HUDEP-2 (cell line): Measurements from ENCODE around the gene KRTAP1-3.
A peak's percentile ranks its signal among the peaks of the same experiment; 100 is the strongest.
"Not testable (repeated sequence)": the region's sequence is repeated elsewhere in the genome, so short reads cannot be mapped to it uniquely, and the experiment has no call there.

Experiments
- DNase-seq, 76 experiments: peaks; one replicate each; lab custom pipeline; 2025; ENCODE audit not compliant: unreplicated experiment in 76 of 76; lab: John Stamatoyannopoulos, UW

KRTAP1-3 gene

DNA sequence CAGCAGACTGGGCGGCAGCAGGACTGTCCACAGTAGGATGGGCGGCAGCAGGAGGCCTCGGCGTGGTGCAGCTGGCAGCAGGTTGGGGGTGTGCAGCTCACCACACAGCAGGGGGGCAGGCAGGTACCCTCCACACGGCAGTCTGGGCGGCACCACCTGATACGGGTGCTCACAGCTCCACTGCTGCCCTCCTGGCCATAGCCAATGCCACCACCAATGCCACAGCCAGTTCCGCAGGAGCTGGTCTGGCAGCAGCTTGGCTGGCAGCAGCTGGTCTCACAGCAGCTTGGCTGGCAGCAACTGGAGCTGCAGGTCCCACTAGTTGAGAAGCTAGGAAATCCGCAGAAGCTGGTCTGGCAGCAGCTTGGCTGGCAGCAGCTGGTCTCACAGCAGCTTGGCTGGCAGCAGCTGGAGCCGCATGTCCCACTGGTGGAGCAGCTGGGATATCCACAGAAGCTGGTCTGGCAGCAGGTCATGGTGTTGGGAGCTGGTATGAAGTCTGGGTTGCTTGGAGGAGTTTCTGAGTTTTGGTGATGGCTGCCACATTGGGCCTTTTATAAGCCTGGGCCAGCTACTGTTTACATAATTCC is at the start of gene KRTAP1-3:
Gene KRTAP1-3 (minus strand): TSS at position 529 of the 590 bp plus-strand sequence. CDS start 53 bp downstream, at position 476.
- not testable (repeated sequence) for DNase-seq

- not testable (repeated sequence) for DNase-seq
Observed at GRCh38 chr17:41084100-41084856, 49.6 kb upstream of the KRTAP1-3 start, which contains the start of gene KRTAP4-7. Gene KRTAP4-7 (plus strand): TSS chr17:41084150. CDS start chr17:41084207, 57 bp downstream.

DNA sequence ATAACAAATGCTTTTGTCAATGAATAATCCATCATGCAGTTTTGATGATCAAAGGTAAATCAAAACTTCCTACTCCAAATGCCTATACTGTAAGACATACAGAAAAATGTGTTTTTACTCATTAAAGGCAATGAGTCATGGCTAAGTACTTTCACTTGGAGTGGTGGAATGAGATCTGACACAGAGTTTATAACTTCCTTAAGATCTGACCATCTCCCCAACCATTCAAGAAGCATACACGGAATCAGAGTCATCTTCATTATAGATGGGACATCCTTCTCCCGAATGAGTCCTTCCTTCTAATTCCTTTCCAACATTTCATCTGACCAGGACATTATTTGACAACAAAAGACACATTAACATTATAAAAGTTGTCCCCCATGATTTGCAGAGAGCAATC is 48.8 kb upstream of the KRTAP1-3 start:
- DNase-seq, result not testable (repeated sequence)

DNA sequence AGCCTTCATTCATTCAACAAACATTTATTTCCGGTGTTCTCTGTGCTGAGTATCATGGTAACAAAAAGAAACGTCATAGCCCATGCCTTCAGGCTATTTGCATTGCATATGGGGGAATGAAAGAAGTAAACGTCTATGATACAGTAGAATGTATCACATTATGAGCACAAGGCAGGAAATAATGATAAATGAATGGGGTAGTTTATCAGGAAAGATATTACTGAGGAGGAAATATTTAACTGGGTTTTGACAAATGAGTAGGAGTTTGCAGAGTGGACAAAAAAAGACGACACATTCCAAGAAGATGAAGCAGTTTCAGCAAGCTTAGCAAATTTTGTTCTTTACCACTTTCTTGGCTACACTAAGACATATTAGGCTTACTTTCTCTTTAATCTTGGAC is 48.0 kb upstream of the KRTAP1-3 start:
- no peak for DNase-seq

DNA sequence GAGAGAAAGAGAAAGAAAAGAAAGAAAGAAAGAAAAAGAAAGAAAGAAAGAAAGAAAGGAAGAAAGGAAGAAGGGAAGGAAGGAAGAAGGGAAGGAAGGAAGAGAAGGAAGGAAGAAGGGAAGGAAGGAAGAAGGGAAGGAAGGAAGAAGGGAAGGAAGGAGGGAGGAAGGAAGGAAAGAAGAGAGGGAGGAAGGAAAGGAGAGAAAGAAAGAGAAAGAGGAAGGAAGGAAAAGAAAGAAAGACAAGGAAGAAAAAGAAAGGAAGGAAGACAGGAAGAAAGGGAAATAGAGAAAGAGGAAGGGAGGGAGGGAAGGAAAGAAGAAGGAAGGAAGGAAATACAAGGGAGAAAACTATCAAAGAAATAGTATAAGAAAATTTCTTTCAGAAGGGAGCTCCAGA is 42.1 kb upstream of the KRTAP1-3 start:
- DNase-seq, result no peak

- DNase-seq, result no peak
Observed at GRCh38 chr17:41073676-41074075, 39.0 kb upstream of the KRTAP1-3 start.

DNA sequence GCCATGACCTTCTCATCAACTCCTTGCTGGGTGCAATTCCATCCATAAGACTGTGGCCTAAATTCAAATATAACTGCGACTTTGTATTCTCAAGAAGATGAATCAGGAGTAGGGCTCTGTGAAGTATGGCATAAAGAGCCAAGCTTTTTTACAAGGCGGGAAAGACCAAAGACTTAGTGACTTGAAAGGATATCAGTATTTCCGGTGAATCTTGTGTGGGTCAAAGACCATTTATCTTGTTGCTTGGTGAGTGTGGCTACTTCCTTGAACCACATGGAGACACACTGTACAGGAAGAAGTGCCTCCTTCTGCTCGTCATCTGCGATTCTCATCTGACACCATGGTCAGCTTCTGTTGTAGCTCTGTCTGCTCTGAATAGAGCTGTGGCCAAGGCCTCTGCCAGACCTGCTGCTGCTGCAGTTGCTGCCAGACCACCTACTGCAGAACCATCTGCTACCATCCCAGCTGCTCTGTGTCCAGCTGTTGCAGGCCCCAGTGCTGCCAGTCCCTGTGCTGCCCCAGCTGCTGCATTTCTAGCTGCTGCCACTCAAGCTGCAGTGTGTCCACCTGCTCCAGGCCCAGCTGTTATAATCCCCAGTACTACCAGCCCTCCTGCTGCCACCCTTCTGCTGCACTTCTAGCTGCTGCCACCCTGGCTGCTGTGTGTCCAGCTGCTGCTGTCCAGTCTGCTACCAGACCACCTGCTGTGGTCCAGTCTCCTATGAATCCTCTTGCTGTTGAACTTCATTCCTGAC is 37.1 kb upstream of the KRTAP1-3 start:
- DNase-seq, result no peak

DNA sequence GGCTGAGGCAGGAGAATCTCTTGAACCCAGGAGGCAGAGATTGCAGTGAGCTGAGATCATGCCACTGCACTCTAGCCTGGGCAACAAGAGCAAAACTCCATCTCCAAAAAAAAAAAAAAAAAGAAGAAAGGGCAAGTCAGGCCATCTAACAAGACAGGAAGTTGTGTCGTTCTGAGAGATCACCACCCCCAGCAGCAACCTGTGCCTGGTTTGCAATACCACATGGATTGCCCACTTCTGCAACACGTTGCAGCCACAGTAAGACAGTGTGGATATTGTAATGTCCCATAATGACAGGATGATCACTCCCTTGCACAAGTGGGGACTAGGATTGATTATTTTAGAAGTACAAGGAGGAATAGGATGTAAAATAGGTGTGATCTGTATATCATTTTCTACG is 34.4 kb upstream of the KRTAP1-3 start:
- no peak for DNase-seq

GRCh38 chr17:41067281-41067680 is 32.6 kb upstream of the KRTAP1-3 start:
- DNase-seq, result no peak

DNA sequence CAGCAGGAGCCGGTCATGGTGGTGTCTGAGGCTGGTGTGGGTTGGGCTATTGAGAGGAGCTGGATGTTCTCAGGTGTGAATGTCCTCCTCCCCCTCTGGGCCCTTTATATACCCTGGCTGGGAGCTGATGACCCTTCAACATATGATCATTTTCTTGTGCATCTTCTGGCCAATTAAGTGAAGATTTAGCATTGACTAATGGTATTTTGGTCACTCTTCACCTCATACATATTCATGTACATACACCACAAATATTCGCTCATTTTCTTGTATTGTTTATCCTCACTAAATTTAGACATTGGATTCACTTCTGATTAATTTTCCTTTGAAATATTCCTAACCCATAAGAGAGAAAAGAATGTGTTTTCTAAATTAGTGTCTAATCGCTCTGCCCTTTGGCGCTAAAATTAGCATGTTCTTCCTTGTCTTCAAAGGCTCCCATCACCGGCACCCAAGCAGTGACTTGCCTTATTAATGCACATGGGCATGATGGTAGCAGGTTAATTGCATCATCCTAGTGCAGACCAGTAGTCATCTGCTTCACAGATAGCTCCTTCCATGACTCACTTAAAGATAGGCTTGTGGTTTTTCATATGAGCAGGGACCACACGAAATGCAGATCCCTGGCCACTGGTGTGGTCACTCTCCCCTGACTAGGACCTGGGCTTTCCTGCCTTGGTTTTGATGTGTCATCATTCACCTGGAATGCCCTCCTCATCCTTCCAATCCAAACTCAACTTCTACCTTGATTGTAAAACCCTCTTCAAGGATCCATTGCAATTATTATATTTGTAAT is 31.4 kb upstream of the KRTAP1-3 start, which contains the start of gene KRTAP2-4:
Gene KRTAP2-4 (minus strand): TSS at position 51 of the 796 bp plus-strand sequence. CDS start 34 bp downstream, at position 17.
- no peak for DNase-seq

DNA sequence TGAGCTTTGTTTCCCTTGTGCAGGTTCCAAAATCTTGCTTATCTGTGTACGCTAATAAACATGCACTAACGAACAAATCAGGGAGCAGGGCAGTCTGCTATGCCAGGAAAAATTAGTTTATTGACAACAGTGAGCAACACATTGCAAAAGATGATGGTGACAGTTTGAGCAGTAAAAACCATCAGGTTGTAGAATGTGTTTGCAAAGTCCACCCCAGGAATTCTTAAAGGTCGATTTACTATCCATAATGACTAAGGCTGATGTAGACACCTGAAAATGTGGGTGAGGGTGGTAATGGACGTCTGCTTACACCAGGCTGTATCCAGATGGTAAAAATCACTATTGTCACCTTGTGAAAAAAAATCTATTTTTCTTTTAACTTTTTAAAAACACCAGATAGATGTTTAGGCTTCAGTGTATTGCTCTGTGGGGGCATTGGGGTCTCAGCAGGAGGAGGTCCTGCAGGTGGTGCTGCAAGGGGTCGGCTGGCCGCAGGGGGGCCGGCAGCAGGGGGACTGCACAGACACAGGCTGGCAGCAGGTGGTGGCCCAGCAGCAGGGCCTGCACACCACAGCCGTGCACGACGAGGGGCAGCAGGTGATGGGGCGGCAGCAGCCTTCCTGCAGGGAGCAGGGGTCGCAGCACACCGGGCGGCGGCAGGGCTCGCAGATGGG is 30.5 kb upstream of the KRTAP1-3 start:
- not testable (repeated sequence) for DNase-seq

DNA sequence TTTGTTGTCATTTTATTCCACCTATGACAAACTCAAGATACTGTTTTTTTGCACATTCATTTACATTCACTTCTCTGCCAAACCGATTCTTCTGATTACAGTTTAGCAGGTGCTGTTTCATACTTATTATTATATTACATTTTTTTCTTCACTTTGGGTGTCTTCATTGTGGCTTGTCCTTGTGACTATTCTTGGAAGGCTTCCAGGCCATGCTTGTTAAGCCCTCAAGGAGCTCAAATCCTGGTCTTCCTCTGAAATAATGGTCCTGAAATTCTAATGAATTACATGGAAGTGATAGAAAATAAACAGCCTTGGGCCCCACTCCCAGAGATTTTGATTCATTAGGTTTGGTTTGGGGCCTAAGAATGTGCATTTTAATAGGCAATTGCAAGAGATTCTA is 29.6 kb upstream of the KRTAP1-3 start:
- peak in 1 of 76 experiments; percentile 4 for DNase-seq

DNA sequence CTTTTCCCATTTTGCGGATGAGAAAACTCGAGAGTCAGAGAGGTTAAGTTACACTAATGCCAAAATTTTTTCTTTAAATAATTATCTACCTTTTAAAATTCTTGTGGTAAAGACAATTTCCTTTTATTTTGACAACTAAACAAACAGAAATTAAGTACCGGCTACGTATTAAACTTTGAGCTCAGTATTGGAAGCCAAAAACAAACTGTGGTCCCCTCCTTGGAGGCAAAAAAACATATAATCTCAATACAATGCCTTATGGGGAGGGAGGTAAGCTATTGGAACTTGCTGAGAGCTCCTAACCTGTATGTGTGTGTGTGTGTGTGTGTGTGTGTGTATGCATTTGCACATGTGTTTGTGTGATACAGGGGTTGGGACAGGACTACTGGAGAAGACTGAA is 28.8 kb upstream of the KRTAP1-3 start:
- no peak for DNase-seq

DNA sequence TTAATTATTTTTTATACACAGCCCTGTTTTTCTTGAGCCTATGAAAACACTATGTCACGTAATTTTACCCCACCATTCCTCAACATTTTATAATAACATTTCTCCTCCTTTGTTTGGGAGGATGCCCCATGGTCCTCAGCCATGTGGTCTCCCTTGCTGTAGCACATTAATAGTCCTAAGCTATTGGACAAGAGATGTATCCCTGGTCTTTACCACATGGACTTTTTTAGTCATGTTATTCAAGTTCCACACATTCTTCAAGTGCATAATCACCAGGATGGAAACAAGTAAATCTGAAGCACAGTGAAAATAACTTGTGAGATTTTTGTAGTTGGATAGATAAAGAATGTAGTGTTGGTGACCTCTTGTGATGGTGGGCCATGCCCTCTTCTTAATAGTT is 27.3 kb upstream of the KRTAP1-3 start:
- DNase-seq, result no peak

DNA sequence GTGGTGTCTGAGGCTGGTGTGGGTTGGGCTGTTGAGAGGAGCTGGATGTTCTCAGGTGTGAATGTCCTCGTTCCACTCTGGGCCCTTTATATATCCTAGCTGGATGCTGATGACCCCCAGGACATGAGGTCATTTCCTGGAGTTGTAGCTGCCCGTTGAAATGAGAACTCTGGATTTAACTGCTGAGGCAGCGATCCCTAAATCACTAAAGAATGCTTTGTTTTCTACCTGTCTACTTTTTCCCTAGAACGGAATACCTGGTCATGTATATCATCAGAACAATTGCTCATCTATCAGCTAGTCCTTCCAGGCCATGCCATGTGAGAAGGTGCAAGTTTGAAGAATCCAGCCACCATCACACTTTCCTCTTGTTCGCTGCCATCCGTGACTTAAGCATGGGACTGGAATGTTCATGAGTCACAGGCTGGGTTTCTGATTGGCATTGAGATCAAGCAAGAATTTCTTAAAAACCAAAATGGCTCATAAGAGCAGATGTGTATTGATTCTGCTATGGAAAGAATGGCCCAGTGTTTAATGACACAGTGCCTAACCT is 25.5 kb upstream of the KRTAP1-3 start, which contains the start of gene KRTAP2-3:
Gene KRTAP2-3 (minus strand): TSS at position 63 of the 553 bp plus-strand sequence. CDS start 64 bp downstream, outside the sequence.
- DNase-seq, result no peak

- DNase-seq, result not testable (repeated sequence)
Observed at GRCh38 chr17:41059276-41060051, 24.8 kb upstream of the KRTAP1-3 start.

- DNase-seq, result no peak
Observed at GRCh38 chr17:41058741-41059140, 24.1 kb upstream of the KRTAP1-3 start.

- DNase-seq, result no peak
Observed at GRCh38 chr17:41057547-41057946, 22.9 kb upstream of the KRTAP1-3 start.

- DNase-seq, result not testable (repeated sequence)
Observed at GRCh38 chr17:41055130-41055529, 20.5 kb upstream of the KRTAP1-3 start, which contains the start of gene KRTAP2-2. Gene KRTAP2-2 (minus strand): TSS chr17:41055230. CDS start chr17:41055211, 19 bp downstream.
